Measurements from ENCODE around the gene AGAP5. TPM values are rescaled to one million over a fixed set of nuclear protein-coding genes. Genes with fewer than 3 reads are reported as not detected.
"Not testable (repeated sequence)": the region's sequence is repeated elsewhere in the genome, so short reads cannot be mapped to it uniquely, and the experiment has no call there.

Gene AGAP5
- total RNA-seq, 1 experiment from 2014 or later = 3.2 TPM

DNA sequence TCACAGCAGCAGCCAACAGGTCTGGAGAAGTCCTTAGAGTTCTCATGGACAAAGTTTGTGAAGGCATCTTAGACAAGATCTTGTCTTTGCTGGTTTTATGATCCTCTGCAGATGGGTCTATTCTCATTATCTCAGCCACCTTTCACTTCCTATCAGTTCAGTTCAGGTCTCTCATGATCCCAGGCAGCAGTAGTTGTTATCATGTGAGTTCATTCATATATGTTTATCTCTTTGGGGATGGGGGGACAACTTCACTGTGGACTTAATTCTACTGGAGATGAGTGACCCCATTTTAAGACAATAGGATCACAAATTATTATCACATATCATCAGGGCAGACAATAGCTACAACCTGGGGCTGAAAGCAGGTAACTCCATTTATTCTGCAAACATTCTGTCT, 6.0 kb upstream of the AGAP5 start:
- not testable (repeated sequence) for H3K36me3 ChIP-seq; H3K9me3 ChIP-seq (replicated peaks); H3K4me3 ChIP-seq; H3K27me3 ChIP-seq (replicated peaks); H3K27ac ChIP-seq; H3K4me1 ChIP-seq (replicated peaks); DNase-seq (ENCODE audit: low read depth in 1 of 2, low spot score in 2 of 2)

DNA sequence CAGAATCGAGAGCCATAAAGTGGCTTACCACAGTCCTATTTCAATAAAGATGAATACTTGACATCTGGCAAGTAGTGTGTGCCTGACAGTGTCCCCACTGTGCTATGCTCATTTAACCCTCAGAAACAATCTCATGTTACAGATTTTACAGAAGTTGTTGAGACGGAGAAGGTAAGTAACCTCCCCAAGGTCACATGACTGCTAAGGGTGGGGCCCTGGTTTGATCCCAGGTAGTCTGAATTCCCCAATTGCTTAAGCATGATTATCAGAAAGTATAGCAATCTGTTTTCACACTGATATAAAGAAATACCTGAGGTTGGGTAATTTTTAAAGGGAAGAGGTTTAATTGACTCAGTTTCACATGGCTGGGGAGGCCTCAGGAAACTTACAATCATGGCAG, 910 bp upstream of the AGAP5 start:
- H3K4me3 ChIP-seq; H3K27ac ChIP-seq; H3K36me3 ChIP-seq; H3K27me3 ChIP-seq (replicated peaks); H3K4me1 ChIP-seq (replicated peaks); DNase-seq (ENCODE audit: low read depth in 1 of 2, low spot score in 2 of 2); H3K9me3 ChIP-seq (replicated peaks): not testable (repeated sequence)

DNA sequence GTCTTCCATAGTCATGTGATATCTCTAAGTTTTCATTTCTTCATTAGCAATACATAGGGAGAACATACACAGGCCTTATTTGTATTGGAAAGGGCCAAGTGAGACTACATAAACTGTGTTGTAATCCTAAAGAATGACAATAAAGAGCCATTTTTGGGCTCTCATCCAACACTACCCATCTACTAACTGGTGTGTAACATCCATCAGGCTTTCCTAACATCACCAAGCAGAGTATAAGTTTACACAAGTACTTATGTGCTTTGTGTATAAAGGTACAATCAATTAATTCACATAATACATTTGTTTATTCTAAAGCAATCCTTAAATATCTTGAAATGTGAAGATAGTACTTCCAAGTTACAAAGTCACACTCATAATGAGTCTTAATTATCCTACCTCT, 2.6 kb downstream of the AGAP5 start:
- H3K9me3 ChIP-seq (replicated peaks); H3K27ac ChIP-seq; H3K27me3 ChIP-seq (replicated peaks); H3K4me1 ChIP-seq (replicated peaks); H3K36me3 ChIP-seq; DNase-seq (ENCODE audit: low read depth in 1 of 2, low spot score in 2 of 2); H3K4me3 ChIP-seq: not testable (repeated sequence)

DNA sequence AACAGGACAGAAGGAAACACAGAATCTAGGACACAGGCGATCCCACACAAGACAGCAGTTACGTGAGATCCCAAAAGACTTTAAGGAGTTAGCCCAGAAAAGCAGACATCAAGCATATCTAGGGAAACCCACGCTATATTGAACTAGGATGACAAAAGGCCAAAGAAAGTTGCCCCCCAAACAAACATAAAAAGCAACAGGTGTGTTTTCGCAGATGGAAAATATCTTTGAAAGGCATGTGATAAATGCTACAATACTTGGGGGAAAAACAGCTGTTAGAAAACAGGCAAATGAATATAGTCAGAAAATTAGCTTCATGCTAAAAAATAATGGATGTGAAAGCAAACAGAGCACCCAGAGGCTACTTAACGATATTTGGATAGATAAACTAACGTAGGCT, 7.2 kb downstream of the AGAP5 start:
- not testable (repeated sequence) for H3K36me3 ChIP-seq; H3K4me3 ChIP-seq; H3K27ac ChIP-seq; H3K4me1 ChIP-seq (replicated peaks); H3K9me3 ChIP-seq (replicated peaks); H3K27me3 ChIP-seq (replicated peaks); DNase-seq (ENCODE audit: low read depth in 1 of 2, low spot score in 2 of 2)

DNA sequence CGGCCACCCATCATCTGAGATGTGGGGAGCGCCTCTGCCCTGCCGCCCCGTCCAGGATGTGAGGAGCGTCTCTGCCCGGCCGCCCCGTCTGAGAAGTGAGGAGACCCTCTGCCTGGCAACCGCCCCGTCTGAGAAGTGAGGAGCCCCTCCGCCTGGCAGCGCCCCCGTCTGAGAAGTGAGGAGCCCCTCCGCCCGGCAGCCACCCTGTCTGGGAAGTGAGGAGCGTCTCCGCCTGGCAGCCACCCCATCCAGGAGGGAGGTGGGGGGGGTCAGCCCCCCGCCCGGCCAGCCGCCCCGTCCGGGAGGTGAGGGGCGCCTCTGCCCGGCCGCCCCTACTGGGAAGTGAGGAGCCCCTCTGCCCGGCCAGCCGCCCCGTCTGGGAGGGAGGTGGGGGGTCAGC, 8.3 kb downstream of the AGAP5 start:
- not testable (repeated sequence) for H3K9me3 ChIP-seq (replicated peaks); H3K4me3 ChIP-seq; H3K4me1 ChIP-seq (replicated peaks); H3K27me3 ChIP-seq (replicated peaks); DNase-seq (ENCODE audit: low read depth in 1 of 2, low spot score in 2 of 2); H3K27ac ChIP-seq; H3K36me3 ChIP-seq

DNA sequence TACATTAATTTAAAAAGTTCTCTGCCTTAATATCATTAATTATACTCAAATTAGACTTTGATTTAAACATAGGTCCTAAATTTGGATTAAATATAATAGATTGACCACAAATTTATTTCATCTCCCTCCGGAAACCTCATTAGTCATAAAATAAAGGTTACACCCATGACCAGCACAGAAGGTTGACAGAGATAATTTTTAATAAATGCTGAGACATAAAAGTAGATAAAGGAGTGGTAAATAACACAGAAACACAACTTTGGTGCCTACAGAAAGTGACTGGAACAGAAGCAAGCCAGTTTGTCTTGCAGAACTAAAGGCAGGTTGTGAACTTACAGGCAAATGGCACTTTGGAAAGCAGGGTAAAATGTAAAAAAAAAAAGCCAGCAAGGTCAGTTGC, 10.3 kb downstream of the AGAP5 start:
- H3K27ac ChIP-seq; DNase-seq (ENCODE audit: low read depth in 1 of 2, low spot score in 2 of 2); H3K4me3 ChIP-seq; H3K36me3 ChIP-seq; H3K27me3 ChIP-seq (replicated peaks); H3K4me1 ChIP-seq (replicated peaks); H3K9me3 ChIP-seq (replicated peaks): not testable (repeated sequence)

DNA sequence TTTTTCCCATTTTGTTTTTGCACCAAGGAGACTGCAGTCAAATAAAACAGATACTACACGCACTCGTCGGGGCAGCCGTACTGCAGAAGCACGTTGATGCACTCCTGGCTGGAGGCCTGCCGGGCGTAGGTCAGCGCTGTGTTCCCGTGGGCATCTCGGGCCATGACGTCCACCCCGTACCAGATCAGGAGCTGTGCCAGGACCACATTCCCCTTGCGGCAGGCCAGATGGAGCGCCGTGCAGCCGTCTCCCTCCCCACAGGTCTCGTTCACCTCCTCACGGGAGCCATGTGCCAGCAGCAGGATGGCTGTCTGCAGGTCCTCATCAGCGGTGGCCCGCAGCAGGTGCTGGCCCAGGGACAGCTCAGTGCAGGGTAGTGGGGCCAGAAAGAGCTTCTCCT, 23.4 kb downstream of the AGAP5 start:
- not testable (repeated sequence) for H3K9me3 ChIP-seq (replicated peaks); H3K4me1 ChIP-seq (replicated peaks); DNase-seq (ENCODE audit: low read depth in 1 of 2, low spot score in 2 of 2)

DNA sequence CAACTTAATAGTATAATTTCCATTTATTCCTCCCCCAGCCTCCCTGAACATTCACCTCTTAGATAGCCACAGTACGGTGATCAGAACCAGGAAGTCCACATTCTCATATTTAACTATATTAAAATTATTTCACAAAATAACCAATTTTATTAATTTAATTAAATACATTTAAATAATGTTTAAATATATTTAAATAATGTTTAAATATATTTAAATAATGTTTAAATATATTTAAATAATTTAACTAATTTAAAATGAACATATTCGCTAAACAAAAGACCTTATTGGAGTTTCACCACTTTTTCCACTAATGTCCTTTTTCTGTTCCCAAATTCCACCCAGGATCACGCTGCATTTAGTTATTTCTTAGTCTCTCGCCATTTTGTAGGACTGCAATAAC, 29.5 kb downstream of the AGAP5 start:
- not testable (repeated sequence) for DNase-seq (ENCODE audit: low read depth in 1 of 2, low spot score in 2 of 2); H3K4me3 ChIP-seq; H3K27me3 ChIP-seq (replicated peaks); H3K36me3 ChIP-seq; H3K9me3 ChIP-seq (replicated peaks); H3K27ac ChIP-seq
- peaks cover 11% of the 10 kb centered on the region for H3K4me1 ChIP-seq (replicated peaks)

More for the DNA sequence above, 23.4 kb downstream of the AGAP5 start:
- H3K27me3 ChIP-seq (replicated peaks); H3K4me3 ChIP-seq; H3K36me3 ChIP-seq; H3K27ac ChIP-seq: not testable (repeated sequence)

DNA sequence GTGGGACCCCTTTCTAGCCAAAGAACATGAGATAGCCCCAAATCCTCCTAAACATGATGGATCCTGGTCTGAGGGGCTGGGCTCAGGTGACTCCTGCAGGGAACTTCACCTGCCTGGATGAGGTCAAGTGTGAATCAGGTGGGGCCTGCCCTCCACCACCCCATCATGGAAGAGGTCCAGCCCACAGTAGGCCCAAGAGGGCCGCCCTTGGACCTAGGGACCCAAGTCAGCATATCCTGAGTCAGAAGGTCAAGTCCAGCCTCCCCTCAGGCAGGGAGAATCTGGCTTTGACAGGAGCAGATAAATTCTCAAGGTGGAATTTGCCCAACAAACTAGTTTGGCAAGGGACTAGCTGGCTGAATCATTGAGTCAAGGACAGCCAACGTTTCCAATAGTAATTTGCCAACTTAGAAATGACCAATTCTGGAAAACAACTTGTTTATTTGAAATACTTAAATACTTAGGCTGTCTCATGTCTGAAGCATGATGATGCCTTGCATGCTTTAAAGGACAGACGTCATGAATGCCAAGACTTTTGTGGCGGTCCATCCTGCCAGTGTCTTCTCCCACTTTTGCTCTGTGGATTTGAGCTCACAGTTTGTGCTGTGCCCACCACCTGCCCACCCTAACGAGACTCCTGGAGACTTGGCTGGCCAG, 31.6 kb downstream of the AGAP5 start:
- not testable (repeated sequence) for H3K36me3 ChIP-seq; H3K27me3 ChIP-seq (replicated peaks); H3K27ac ChIP-seq; H3K9me3 ChIP-seq (replicated peaks); H3K4me3 ChIP-seq
- peak in 1 of 2 experiments; percentile 34 for DNase-seq (ENCODE audit: low read depth in 1 of 2, low spot score in 2 of 2)
- peaks cover 19% of the 10 kb centered on the region for H3K4me1 ChIP-seq (replicated peaks)

DNA sequence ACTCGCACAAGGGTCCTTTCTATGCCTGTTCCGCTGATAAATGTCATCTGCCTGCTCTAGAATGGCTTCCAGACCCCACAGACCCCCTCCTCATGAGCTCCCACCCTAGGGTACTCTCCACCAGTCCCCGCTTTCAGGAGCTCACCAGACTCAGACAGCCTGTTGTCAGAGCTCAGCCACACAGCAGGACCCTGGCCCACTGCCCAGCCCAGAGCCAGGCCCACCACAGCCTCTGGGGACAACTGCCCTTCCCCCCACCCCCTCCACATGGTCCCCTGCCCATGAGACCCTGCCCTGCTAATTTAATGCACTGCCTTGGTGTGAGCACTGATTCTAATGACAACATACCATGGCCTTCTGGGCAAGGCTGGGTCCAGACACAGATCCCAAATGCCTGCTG, 32.3 kb downstream of the AGAP5 start:
- peaks cover 25% of the 10 kb centered on the region for H3K4me1 ChIP-seq (replicated peaks)
- H3K27me3 ChIP-seq (replicated peaks); H3K36me3 ChIP-seq; H3K27ac ChIP-seq; H3K9me3 ChIP-seq (replicated peaks); H3K4me3 ChIP-seq: not testable (repeated sequence)
- DNase-seq (ENCODE audit: low read depth in 1 of 2, low spot score in 2 of 2) = peak in 1 of 2 experiments; percentile 18

DNA sequence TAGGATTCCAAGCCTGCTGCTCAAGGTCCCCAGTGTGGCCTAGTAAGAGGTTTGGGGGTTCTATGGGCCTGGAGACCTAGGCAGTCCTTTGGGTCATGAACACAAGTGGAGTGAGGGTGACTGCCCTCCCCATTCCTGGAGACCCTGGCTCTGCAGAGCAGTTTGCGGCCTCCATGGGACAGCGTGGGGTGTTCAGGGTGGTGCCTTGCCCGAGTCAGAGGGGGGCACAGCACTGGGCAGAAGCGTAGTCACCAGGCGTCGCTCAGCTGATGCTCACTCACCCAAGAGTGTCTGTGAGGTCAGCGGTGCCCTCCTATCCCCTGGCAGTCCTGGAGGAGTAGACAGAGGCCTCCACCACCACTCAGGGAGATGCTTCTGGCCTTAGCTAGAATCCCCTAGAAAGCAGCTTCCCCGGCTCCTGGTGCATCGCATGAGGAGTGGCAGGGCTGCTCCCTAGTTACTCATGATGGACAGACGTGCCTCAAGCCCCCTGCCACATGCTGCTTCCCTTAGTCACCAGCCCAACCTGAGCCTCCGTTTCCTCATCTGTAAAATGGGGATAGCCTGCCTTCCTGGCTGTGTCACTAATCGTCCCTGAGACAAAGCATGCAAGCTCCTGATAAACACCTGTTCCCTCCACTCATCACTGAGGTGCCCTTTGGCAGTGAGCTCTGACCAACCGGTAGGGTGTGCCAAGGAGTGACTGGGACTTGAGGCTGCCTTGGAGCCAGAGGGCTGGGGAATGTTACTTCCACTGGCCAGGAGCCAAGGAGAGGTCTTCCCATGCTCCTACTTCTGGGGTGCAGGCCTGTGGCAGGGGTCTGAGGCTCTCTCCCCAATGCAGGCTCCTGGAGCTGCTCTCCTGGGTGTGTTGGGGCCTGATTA, 33.5 kb downstream of the AGAP5 start:
- H3K9me3 ChIP-seq (replicated peaks); H3K4me3 ChIP-seq; H3K36me3 ChIP-seq; H3K27ac ChIP-seq; H3K27me3 ChIP-seq (replicated peaks): not testable (repeated sequence)
- DNase-seq (ENCODE audit: low read depth in 1 of 2, low spot score in 2 of 2) = peak in 1 of 2 experiments; percentile 32
- H3K4me1 ChIP-seq (replicated peaks) = peaks cover 27% of the 10 kb centered on the region

DNA sequence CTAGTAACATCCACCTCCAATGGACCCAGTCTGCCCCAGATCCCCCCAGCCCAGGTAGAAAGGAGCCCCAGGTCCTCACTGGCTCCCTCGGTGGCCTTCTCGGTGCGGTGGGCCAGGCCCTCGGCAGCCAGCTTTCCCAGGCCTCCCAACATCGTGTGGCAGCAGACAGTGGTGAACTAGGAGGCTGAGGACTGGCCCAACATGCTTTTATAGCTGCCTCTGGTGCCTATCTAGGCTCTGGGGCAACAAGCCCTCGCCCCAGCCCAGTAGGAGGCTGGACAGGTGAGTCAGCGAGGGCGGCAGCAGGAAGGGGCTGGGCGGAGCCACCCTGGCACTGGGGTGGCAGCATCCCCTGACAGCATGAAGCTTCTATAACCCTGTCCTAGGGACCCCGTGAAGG, 34.3 kb downstream of the AGAP5 start:
- H3K27ac ChIP-seq; H3K9me3 ChIP-seq (replicated peaks); H3K36me3 ChIP-seq; H3K27me3 ChIP-seq (replicated peaks); H3K4me3 ChIP-seq: not testable (repeated sequence)
- DNase-seq (ENCODE audit: low read depth in 1 of 2, low spot score in 2 of 2) = peak in 1 of 2 experiments; percentile 22
- peaks cover 27% of the 10 kb centered on the region for H3K4me1 ChIP-seq (replicated peaks)

DNA sequence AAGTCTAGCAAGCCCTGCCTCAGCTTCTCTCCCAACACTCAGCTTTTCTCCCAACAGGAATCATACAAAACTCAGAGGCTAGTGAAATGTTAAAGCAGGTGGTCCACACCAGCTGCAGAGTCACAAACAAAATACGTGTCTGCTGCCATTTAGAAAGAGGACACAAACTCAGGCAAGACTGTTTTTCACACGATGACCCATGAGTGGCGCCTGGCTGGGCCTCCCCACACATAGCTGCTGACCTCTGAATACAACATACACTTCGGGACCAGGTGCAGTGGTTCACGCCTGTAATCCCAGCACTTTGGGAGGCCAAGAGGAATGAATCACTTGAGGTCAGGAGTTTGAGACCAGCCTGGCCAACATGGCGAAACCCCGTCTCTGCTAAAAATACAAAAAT, 35.2 kb downstream of the AGAP5 start:
- peaks cover 27% of the 10 kb centered on the region for H3K4me1 ChIP-seq (replicated peaks)
- H3K27ac ChIP-seq; H3K36me3 ChIP-seq; H3K4me3 ChIP-seq; H3K27me3 ChIP-seq (replicated peaks); H3K9me3 ChIP-seq (replicated peaks): not testable (repeated sequence)
- DNase-seq (ENCODE audit: low read depth in 1 of 2, low spot score in 2 of 2) = peak in 1 of 2 experiments; percentile 11

DNA sequence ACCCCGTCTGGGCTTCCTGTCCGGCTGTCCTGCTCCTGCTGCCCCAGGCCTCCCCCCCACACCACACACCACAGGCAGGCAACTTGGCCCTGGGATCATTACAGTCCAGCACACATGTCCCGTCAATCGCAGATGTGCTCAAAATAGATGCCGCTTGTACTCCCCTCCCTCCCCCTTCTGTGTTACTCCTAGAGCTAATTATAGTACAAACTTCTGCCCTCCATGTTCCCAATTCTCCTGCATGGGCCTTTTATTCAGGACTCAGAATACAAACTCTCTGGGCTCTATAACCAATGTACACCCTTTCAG, 42.0 kb downstream of the AGAP5 start, which contains the start of gene SYNPO2L:
Gene SYNPO2L (minus strand): TSS at position 40 of the 309 bp plus-strand sequence. CDS start 107 bp downstream, outside the sequence.
- H3K4me1 ChIP-seq (replicated peaks) = peaks cover 7% of the 10 kb centered on the region
- H3K36me3 ChIP-seq = no peaks in the 10 kb centered on the region
- no peak within 1 kb of the TSS for H3K4me3 ChIP-seq
- no peak within 1 kb of the TSS for H3K27ac ChIP-seq
- no peaks in the 10 kb centered on the region for H3K27me3 ChIP-seq (replicated peaks)
- no peaks in the 10 kb centered on the region for H3K9me3 ChIP-seq (replicated peaks)
- no peak for DNase-seq (ENCODE audit: low read depth in 1 of 2, low spot score in 2 of 2)
